ENCODE results near the gene AP1G2.
"Not testable (repeated sequence)": the region's sequence is repeated elsewhere in the genome, so short reads cannot be mapped to it uniquely, and the experiment has no call there.

AP1G2 gene, protein sequence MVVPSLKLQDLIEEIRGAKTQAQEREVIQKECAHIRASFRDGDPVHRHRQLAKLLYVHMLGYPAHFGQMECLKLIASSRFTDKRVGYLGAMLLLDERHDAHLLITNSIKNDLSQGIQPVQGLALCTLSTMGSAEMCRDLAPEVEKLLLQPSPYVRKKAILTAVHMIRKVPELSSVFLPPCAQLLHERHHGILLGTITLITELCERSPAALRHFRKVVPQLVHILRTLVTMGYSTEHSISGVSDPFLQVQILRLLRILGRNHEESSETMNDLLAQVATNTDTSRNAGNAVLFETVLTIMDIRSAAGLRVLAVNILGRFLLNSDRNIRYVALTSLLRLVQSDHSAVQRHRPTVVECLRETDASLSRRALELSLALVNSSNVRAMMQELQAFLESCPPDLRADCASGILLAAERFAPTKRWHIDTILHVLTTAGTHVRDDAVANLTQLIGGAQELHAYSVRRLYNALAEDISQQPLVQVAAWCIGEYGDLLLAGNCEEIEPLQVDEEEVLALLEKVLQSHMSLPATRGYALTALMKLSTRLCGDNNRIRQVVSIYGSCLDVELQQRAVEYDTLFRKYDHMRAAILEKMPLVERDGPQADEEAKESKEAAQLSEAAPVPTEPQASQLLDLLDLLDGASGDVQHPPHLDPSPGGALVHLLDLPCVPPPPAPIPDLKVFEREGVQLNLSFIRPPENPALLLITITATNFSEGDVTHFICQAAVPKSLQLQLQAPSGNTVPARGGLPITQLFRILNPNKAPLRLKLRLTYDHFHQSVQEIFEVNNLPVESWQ

GRCh38 chr14:23567186-23568020, at the start of gene AP1G2:
TSS of gene AP1G2 (minus strand) at chr14:23567791. CDS start at chr14:23567314, 477 bp downstream.
- peak; percentile 85 for DNase-seq

DNA sequence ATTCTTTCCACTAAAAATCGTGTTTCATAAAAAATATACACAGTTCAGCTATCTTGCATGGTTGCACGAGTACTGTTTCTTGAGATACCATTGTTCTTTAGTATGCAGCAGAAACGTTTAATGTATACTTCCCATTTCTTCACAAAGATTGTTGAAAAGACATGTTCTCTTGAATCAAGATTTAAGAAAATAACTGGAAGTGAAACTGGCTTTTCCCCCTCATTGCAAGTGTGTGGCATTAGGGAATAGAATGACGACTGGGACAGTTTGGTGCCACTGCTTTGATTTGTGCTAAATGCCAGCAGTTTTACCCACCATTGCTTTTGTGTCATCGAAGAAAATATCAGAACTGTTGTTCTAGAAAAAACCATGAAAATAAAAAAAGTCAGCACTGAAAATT, 48.3 kb upstream of the AP1G2 start:
- no peak for DNase-seq

DNA sequence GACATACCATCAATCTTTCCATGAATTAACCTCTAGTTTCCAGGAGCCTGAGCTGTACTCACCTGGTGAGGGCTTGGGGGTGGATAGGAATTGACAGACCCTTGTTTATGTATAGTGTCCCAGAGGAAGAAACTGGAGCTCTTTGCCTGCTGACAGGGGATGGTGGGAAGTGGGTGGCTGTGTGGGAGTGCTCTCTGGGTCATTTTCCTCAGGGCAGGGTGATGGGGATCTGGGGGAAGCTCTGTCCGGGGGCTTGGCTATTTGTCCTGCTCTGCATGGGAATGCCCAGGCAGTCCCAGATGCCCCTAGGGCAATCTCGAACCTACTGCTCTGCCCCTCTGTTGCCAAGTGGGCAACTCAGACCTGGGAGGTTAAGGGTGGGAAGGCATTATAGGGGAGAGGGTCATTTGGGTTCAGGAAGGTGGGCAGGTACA, 46.8 kb upstream of the AP1G2 start:
- DNase-seq, result no peak

DNA sequence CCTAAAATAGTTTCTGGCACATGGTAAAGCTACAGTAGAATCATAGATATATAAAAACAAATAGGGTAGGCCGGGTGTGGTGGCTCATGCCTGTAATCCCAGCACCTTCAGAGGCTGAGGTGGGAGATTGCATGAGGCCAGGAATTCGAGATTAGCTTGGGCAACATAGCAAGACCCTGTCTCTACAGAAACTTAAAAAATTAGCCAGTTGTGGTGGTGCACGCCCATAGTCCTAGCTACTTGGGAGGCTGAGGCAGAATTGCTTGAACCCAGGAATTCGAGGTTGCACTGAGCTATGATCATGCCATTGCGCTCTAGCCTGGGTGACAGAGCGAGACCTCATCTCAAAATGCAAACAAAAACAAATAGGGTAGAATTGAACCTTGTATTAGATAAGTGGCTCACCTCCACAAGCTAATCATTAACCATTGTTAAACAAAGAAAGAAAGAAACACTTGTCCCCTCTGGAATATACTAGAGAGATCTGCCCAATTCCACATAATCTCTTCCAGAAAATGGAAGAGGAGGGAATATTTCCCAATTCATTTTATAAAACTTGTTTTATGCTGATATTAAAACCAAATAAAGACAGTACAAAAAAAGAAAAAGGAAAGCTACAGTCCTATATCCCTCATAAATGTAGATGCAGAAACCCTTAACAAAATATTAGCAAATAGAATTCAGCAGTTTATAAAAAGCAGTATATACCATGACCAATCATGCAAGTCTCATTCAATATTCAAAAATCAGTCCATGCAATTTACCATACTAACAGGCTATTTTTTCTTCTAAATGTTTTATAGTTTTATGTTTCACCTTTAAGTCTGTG, 45.9 kb upstream of the AP1G2 start:
- no peak for DNase-seq

- no peak for DNase-seq
Measured at GRCh38 chr14:23612802-23613201, 45.2 kb upstream of the AP1G2 start.

DNA sequence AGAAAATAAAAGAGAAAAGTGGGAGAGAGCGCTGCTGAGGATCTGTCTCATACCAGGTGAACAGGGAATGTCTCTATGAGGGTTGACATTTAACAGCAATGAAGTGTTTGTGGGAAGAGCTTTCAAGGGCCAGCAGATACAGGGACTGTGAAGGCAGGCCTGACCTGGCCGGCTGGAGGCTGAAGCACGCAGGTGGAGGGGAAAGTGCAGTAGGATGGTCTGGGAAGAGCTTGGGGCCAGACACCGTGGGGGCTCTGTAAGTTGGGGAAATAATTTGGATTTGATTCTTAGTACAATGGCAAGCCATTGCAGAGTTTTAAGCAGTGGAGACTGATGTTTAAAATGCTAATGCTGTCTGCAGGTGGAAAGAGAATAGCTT, 44.8 kb upstream of the AP1G2 start:
- no peak for DNase-seq

GRCh38 chr14:23610815-23611289, 43.3 kb upstream of the AP1G2 start:
- DNase-seq, result no peak

GRCh38 chr14:23610090-23610814, 42.7 kb upstream of the AP1G2 start:
- no peak for DNase-seq

DNA sequence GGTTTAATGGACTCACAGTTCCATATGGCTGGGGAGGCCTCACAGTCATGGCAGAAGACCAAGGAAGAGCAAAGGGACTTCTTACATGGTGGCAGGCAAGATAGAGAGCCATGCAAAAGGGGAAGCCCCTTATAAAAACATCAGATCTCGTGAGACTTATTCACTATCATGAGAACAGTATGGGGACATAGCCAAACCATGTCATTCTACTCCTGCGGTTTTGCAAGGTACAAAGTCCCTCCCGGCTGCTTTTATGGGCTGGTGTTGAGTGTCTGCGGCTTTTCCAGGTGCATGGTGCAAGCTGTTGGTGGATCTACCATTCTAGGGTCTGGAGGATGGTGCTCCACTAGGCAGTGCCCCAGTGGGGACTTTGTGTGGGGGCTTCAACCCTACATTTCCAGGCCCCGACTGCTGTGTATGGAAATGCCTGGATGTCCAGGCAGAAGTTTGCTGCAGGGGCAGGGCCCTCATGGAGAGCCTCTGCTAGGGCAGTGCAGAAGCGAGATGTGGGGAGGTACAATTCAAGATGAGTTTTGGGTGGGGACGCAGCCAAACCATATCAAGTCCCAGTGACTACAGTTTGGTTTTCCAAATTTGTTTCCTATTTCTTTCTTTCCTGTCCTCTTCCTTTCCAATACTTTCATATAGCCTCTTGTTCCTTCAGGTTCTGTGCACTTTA, 42.0 kb upstream of the AP1G2 start:
- not testable (repeated sequence) for DNase-seq

DNA sequence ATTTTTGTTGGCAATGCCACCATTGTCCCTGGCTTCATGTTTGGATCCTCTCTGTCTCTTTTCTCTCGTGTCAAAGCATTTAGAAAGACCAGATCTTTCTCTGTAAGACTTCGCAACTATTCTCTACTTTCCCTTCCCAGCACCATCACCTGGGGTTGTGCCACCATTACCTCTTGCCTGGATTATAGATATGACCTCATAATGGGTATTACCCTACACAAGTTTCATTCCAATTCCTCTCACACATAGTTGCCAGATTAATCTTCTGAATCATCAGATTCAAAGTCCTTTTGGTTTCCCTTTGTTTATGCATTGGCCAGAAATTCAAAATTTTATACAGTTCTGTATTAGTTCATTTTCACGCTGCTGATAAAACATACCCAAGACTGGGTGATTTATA, 41.4 kb upstream of the AP1G2 start:
- DNase-seq, result no peak

DNA sequence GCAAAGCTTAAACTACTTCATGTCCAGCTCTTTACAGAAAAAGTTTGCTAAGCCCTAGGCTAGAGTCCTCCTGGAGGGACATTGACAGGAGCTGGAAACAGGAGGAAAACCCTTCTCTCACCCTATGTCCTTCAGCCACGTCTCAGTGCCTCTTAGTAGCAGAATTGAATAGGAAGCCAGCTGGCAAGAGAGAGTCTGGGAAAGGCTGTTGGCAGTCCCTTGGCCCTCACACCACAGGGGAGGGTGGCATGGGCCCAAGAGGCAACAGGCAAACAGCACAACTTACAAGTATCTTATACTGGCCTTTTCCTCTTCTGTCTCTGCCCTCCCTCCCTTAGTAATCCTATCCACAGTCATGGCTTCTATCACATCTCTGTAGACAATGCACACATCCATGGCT, 40.9 kb upstream of the AP1G2 start:
- DNase-seq, result no peak

DNA sequence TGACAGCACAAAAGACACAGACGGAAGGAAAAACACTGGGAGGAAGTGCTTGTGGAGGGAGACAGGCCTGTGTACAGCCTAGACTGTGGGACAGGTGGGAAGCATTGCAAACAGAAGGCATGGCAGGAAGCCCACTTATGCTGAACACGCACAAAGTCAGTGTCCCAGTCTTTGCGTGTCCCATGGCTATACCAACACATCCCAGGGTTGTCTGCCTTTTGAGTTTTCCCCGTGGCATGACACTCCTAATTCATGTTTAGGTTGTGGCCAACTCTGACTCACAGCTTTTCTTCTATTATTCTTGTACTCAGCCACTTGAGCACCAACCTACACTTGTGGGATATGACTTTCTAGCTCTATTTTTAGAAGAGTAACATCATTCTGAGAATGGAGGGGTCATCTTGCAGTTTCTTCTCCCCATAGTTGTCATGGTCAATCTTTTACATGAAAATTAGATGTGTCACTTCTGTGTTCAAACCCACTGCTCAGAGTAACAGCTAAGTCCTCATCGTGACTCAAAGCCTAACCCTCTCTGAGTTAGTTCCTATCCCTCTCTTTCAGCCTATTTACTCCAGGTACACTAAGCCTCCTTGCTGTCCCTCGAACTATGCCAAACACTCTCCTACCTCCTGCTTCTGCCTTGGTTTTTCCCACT, 38.5 kb upstream of the AP1G2 start:
- no peak for DNase-seq

DNA sequence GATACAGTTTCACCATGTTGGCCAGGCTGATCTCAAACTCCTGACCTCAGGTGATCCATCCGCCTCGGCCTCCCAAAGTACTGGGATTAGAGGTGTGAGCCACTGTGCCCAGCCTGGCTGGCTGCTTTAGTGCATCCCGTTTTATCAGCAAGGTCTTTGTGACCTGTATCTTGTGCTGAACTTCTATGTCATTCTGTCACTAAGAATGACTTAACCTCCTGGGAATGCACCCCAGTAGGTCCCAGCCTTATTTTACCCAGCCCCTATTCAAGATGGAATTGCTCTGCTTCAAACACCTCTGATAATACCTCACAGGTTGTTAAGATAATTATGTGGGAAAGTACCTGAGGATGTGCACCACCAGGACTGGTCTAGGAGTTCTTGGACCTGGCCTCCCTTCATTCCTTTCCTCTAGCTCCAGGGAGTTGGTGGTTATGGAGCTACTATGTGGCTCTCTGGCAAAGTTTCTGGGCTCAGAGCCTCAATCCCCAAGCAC, 37.1 kb upstream of the AP1G2 start:
- DNase-seq, result no peak

DNA sequence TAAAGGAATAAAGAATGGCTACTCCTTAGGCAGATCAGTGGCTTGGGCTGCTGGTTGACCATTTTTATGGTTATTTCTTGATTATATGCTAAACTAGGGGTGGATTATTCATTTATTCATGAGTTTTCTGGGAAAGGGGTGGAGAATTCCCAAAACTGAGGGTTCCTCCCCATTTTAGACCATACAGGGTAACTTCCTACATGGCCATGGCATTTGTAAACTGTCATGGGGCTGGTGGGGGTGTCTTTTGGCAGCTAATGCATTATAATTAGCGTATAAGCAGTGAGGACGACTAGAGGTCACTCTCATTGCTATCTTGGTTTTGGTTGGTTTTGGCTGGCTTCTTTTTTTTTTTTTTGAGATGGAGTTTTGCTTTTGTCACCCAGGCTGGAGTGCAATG, 36.6 kb upstream of the AP1G2 start:
- no peak for DNase-seq

DNA sequence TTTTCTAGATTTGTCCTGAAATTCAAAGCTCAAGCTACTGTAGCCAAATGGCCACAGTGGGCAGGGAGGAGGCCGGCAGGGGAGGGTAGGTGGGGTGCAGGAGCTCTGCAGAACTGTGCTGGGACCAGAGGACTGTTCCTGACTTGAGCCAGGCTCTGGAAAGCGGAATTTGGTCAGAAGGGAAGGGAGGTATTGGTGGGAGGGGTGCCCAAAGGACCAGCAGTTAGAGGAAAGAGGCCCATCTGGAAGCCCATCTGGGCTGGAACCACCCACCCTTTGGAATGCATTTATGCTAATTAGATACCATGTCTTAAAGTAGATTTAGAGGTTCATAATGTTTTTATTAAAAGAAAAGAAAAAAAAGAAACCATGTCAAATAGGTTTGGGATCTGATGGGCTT, 35.5 kb upstream of the AP1G2 start:
- no peak for DNase-seq

DNA sequence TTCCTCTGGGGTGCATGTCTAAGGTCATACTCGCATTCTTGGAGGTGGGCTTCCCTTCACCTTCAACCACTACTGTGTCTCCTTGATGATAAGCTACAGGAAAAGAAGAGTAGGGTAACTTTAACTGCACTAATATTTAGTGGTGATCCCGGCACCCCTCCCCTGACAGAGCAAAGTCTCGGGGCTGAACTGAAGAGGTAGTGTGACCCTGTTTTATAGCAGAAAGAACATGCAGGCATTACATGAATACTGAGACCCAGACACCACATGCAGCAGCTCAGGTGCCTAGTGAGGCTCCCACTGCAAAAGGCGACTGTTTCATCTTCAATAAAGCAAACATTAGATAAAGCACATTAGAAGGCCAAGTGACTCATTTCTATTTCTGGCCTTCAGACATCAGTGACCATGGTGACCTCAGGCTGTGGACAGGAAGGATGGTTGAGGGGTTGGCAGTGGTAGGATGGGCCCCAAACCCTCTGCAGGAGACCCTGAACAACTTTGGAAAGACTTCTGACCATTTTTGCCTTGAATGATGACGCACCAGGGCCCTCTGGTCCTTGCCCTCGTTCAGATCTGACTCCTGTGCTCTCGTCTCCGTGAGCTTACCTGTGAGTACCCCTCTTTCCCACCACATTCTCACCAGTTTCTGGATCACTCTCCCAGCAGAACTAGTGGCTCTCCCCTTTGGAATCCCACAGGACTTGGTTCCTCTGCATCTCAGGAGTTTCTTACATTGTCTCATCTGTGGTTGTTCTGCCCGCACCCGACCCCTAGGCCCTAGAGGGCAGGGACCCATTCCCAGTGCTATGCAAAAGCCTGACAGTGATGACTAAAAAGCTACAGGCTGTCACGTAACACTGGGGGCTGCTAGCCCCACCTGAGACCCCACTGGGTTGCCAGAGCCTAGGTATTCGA, 34.8 kb upstream of the AP1G2 start:
- no peak for DNase-seq

DNA sequence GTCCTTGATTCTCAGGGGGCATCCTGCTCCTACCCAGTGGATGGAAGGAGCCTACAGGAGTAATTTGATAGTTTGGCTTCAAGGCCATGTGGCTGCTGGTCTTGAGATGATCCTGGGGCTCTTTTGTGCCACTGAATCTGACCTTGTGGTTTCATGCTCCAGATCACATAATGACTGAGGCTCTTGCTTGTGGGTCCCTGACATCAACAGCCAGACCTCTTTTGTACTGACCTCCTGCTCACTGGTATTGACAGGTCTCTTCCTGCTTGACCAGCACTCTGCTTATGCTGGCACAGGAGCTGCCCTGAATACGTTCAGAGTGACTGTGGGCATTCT, 34.2 kb upstream of the AP1G2 start:
- no peak for DNase-seq

DNA sequence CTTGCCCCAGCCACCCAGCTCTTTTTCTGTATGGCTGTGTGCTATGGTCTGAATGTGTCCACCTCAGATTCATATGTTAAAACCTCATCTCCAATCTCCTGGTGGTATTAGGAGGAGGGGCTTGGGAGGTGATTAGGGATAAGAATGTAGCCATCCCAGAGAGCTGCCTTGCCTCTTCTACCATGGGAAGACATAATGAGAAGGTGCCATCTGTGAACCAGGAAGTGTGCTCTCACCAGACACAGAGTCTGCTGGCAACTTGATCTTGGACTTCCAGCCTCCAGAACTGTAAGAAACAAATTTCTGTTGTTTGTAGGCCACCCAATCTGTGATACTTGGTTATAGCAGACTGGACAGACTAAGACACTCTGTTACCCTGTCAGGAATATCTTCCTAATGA, 33.8 kb upstream of the AP1G2 start:
- DNase-seq, result no peak

GRCh38 chr14:23600806-23601205, 33.2 kb upstream of the AP1G2 start:
- no peak for DNase-seq
